Measurements from ENCODE around the gene RBP3. TPM values are rescaled to one million over a fixed set of nuclear protein-coding genes. Genes with fewer than 3 reads are reported as not detected.

Gene RBP3
- polyA plus RNA-seq, 1 donor from 2014 or later, result not detected

- Histone ChIP-seq H2AFZ (ENCODE audit: low read depth, low read length) (no peak overlapping the region), H3K27ac (ENCODE audit: low read length) (no peak overlapping the region), H3K9me2 (ENCODE audit: insufficient read depth, low read length) (no peaks in the 10 kb centered on the region), H4K20me1 (ENCODE audit: insufficient read depth) (no peaks in the 10 kb centered on the region), H3F3A (ENCODE audit: insufficient read depth, low read length, poor library complexity, severe bottlenecking) (no peaks in the 10 kb centered on the region), H3K9me3 (ENCODE audit: low read length) (no peaks in the 10 kb centered on the region), H3K9ac (ENCODE audit: low read length) (no peak overlapping the region), H3K36me3 (ENCODE audit: insufficient read depth, low read length) (no peaks in the 10 kb centered on the region), H3K27me3 (ENCODE audit: insufficient read depth, low read depth, low read length) (no peaks in the 10 kb centered on the region), H3K4me2 (ENCODE audit: low read length) (no peak overlapping the region), H3K79me2 (replicated peaks; ENCODE audit: insufficient read depth, low read length) (no peaks in the 10 kb centered on the region), H3K4me3 (ENCODE audit: low read length) (no peak overlapping the region)
- TF ChIP-seq CTCF (IDR thresholded peaks at IDR 0.05; ENCODE audit: poor library complexity, severe bottlenecking) (no peak), EZH2 (IDR thresholded peaks at IDR 0.05; ENCODE audit: borderline replicate concordance, insufficient read depth, low read length, poor library complexity, severe bottlenecking) (no peak), EP300 (conservative IDR thresholded peaks at IDR 0.05; ENCODE audit: poor library complexity, severe bottlenecking) (no peak), SMC3 (conservative IDR thresholded peaks at IDR 0.05; ENCODE audit: poor library complexity) (no peak), MXI1 (conservative IDR thresholded peaks at IDR 0.05; ENCODE audit: poor library complexity, severe bottlenecking) (no peak), REST (IDR thresholded peaks at IDR 0.05; ENCODE audit: borderline replicate concordance) (no peak), RAD21 (conservative IDR thresholded peaks at IDR 0.05) (no peak), POLR2AphosphoS5 (IDR thresholded peaks at IDR 0.05) (no peak), TAF1 (IDR thresholded peaks at IDR 0.05; ENCODE audit: low read depth) (no peak)
Observed at GRCh38 chr10:47339186-47339735, 8.9 kb upstream of the RBP3 start.

- TF ChIP-seq REST (IDR thresholded peaks at IDR 0.05; ENCODE audit: borderline replicate concordance) (no peak), MXI1 (conservative IDR thresholded peaks at IDR 0.05; ENCODE audit: poor library complexity, severe bottlenecking) (no peak), EP300 (conservative IDR thresholded peaks at IDR 0.05; ENCODE audit: poor library complexity, severe bottlenecking) (no peak), EZH2 (IDR thresholded peaks at IDR 0.05; ENCODE audit: borderline replicate concordance, insufficient read depth, low read length, poor library complexity, severe bottlenecking) (no peak), RAD21 (conservative IDR thresholded peaks at IDR 0.05) (no peak), POLR2AphosphoS5 (IDR thresholded peaks at IDR 0.05) (no peak), SMC3 (conservative IDR thresholded peaks at IDR 0.05; ENCODE audit: poor library complexity) (no peak), TAF1 (IDR thresholded peaks at IDR 0.05; ENCODE audit: low read depth) (no peak), CTCF (IDR thresholded peaks at IDR 0.05; ENCODE audit: poor library complexity, severe bottlenecking) (no peak)
- no peaks in the 10 kb centered on the region for H4K20me1 ChIP-seq (ENCODE audit: insufficient read depth)
- H3K4me2 ChIP-seq (ENCODE audit: low read length), result no peak overlapping the region
- H3K27me3 ChIP-seq (ENCODE audit: insufficient read depth, low read depth, low read length), result no peaks in the 10 kb centered on the region
- no peaks in the 10 kb centered on the region for H3K9me3 ChIP-seq (ENCODE audit: low read length)
- no peaks in the 10 kb centered on the region for H3K36me3 ChIP-seq (ENCODE audit: insufficient read depth, low read length)
- H3K9ac ChIP-seq (ENCODE audit: low read length), result no peak overlapping the region
- no peaks in the 10 kb centered on the region for H3F3A ChIP-seq (ENCODE audit: insufficient read depth, low read length, poor library complexity, severe bottlenecking)
- no peak overlapping the region for H3K27ac ChIP-seq (ENCODE audit: low read length)
- H2AFZ ChIP-seq (ENCODE audit: low read depth, low read length), result no peak overlapping the region
- no peak overlapping the region for H3K4me3 ChIP-seq (ENCODE audit: low read length)
- no peaks in the 10 kb centered on the region for H3K79me2 ChIP-seq (replicated peaks; ENCODE audit: insufficient read depth, low read length)
- H3K9me2 ChIP-seq (ENCODE audit: insufficient read depth, low read length), result no peaks in the 10 kb centered on the region
Observed at GRCh38 chr10:47339759-47340607, 8.2 kb upstream of the RBP3 start.

All from neural cell (in vitro differentiated cells).